GM19467 (cell line): ENCODE results near the gene NKRF.

Experiments used
- ATAC-seq: cut with Tn5 transposase; IDR thresholded peaks from one replicate; pipeline ENCODE4 v1.9.1; 2021; ENCODE audit warnings: mild to moderate bottlenecking, moderate library complexity; ENCODE audit not compliant: unreplicated experiment

Gene NKRF

GRCh38 chrX:119617517-119618164 lies 11.4 kb upstream of the NKRF start:
- peak; percentile 68 for ATAC-seq

DNA sequence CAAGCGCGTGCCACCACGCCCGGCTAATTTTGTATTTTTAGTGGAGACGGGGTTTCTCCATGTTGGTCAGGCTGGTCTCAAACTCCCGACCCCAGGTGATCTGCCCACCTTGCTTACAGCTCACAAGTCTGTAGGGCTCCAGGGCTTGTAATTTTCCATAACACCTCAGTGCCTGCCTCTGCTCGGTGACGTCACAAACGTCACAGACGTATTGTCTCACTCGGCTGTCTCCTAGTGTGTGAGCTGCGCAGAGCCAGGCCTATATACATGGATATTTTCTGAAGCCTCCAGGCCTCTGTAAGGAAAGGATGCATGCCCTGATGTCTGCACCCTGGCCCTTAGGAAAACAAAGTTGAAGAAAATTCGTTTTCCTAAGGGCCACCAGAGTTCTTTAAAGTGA lies 8.6 kb upstream of the NKRF start:
- ATAC-seq: no peak

DNA sequence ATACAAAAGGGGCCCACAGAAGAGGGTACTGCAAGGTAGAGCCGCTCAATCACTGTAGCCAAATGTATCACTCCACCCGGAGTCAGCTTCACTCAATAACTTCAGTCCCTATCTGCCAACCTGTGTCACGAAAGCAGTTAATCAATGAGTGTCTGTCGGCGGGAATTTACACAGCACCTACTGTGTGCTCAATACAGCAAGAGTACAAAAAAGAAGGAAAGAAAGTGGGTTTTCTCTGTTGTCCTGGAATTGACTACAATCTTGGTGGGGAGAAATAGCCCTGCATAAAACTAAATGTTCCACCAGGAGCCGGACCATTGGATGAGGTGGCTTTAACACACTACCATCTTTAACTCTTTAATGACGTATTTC lies 780 bp upstream of the NKRF start:
- ATAC-seq: no peak

DNA sequence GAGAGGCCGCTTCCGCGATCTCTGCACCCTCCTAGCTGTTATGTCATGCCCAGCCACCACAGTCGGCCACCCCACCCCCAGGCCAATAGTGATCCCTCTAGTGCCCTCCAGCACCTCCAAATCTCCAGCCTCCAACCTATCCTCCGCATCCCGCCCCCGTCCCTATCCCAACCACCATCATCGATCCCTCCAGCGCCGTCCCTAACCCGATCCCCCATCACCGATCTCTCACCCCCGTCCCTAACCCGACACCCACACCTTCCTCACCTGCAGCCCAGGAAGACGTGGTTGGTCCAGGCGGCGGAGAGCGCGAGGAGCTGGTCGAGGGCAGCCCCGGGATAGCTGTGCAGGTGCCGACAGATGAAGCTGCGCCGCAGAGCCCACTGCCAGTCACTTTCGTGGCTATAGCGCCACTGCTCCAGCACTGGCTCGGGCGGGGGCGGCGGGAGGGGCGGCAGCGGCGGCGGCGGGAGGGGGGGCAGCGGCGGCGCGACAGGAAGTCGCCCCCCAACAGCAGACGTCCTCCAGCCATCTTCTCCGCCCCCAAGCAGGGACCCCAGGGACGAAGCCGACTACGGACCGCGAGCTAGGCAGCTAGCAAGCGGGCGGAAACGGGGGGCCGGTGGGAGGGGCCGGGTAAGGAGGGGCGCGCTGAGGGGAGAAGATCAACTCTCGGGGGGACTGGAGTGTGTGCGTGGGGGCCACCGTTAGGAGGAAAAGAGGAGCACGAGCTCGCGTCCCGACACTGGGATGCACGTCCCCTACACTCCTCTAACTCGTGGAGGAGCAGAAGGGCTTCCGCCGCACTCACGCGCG lies 552 bp downstream of the NKRF start:
- peak; percentile 4 for ATAC-seq

- no peak for ATAC-seq
Observed at GRCh38 chrX:119604766-119605463, 1.3 kb downstream of the NKRF start.

DNA sequence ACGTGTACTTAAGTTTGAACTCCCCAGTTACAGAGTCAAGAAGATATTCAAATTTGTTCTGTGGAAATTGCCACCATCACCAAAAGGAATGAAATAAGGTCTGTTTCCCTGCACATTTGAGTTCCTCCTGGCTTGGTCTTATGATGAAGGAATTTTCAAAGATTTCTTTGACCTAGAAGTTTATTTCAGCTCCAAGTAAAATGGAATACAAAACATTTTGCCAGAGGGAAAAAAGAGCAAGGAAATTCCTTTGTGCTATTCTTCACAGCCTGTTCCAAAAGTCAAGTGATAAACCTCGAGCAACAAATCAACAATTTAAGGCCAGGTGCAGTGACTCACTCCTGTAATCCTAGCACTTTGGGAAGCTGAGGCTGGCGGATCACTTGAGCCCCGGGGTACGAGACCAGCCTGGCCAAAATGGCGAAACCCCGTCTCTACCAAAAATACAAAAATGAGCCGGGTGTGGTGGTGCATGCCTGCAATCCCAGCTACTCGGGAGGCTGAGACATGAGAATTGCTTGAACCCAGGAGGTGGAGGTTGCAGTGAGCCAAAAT lies 3.4 kb downstream of the NKRF start:
- no peak for ATAC-seq

- ATAC-seq: no peak
Observed at GRCh38 chrX:119589810-119590209, 16.4 kb downstream of the NKRF start.

GRCh38 chrX:119583431-119584059 lies 22.7 kb downstream of the NKRF start:
- no peak for ATAC-seq

GRCh38 chrX:119579414-119579813 lies 26.8 kb downstream of the NKRF start:
- no peak for ATAC-seq

- ATAC-seq: peak; percentile 72
Observed at GRCh38 chrX:119574394-119575266, 31.6 kb downstream of the NKRF start, which contains the start of gene UBE2A. Gene UBE2A (plus strand): TSS chrX:119574563. CDS start chrX:119574712, 149 bp downstream.

DNA sequence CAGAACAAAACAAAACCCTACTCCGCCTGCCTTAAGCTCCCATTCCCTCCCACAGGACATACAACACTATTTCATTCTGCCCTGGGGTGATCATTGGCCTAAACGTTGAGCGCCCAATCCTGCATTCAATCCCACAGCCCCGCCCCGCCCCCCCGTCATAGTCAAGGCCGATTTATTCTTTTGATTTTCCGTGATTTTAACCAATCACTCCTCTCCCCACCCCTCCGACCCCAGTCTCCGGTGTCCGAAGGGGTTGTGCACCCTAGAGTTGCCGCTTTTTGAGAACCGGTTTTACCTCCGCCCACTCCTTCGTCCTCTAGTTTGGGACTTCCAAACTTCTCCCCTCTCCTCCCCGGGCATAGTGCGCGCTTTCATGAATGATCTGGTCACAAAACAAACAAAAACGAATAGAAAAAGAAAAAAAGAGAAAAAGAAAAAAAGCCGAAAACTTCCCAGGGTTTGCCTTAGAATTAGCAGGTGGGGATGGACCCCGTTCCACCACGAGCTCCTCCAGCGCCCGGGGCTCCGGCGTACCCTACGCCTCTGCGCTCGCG lies 32.3 kb downstream of the NKRF start:
- ATAC-seq: no peak

GRCh38 chrX:119573222-119573621 lies 33.0 kb downstream of the NKRF start:
- ATAC-seq: no peak

DNA sequence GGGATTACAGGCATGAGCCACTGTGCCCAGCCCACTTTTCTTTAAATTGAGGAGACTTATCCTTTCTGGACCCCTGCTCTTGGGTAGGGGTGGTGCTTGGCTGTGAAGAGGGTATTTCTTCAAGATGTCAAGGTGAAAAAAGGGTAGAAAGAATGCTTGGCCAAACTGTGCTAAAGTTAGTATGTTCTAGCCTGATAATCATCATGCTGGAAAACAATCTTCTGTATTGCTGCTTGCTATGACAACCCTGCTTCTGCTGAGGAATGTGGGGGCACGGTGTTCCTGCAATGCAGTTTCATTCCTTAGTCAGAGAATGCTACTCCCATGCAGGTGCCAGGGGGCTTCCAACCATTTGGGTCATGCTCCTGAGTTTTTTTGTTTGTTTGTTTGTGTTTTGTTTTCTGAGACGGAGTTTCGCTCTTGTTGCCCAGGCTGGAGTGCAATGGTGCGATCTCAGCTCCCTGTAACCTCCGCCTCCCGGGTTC lies 35.8 kb downstream of the NKRF start:
- no peak for ATAC-seq

- peak; percentile 82 for ATAC-seq
Observed at GRCh38 chrX:119565107-119565663, 41.0 kb downstream of the NKRF start, which contains the start of gene STEEP1. Gene STEEP1 (minus strand): TSS chrX:119565409. CDS start chrX:119565355, 54 bp downstream.

- ATAC-seq: no peak
Observed at GRCh38 chrX:119552508-119552907, 53.7 kb downstream of the NKRF start.

- ATAC-seq: no peak
Observed at GRCh38 chrX:119549327-119550016, 56.8 kb downstream of the NKRF start.

DNA sequence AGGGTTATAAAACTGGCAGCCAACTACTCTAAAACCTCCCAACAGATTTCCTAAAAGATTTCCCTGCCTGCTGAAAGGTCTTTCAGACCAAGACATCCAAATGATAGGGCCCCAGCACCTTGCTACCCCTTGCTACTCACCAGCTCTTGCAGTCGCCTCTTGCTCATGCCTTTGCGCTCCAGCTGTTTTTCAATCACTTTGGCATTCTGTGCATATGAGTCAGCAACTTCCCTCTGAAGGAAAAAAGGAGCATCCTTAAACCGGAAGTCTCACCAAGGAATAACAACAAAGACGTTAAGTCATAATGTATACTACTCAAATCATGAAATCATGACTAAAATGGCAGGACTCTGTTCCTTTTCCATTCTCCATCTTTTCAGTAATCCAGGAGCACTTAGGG lies 65.0 kb downstream of the NKRF start:
- ATAC-seq: no peak

- ATAC-seq: no peak
Observed at GRCh38 chrX:119539872-119540271, 66.4 kb downstream of the NKRF start.
